ENCODE data around the gene PTCH2.

The PTCH2 gene

DNA sequence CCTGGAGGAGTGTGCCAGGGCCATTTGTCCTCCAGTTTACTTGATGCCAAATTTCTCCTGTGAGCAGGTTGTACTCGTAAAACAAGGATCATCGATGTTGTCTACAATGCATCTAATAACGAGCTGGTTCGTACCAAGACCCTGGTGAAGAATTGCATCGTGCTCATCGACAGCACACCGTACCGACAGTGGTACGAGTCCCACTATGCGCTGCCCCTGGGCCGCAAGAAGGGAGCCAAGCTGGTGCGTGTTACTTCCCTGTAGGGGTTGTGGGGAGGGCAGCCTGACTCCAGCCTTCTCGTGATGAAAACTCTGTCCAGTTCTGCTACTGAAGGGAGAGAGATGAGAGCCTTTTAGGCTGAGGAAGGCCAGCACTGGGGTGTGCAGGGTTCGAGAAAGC lies 65.5 kb downstream of the PTCH2 start:
- H3F3A ChIP-seq (ENCODE audit: control insufficient read depth, insufficient read depth) = peaks cover 72% of the 10 kb centered on the region
- no peaks in the 10 kb centered on the region for H3K27me3 ChIP-seq (ENCODE audit: control insufficient read depth, low read length)
- H3K9me2 ChIP-seq (replicated peaks; ENCODE audit: control insufficient read depth, low read length) = no peaks in the 10 kb centered on the region
- peak overlapping the region; percentile 78 for H3K27ac ChIP-seq (ENCODE audit: low read depth, low read length)
- no peaks in the 10 kb centered on the region for H3K9me3 ChIP-seq (ENCODE audit: control insufficient read depth, insufficient read depth, low read length)
- H4K20me1 ChIP-seq (ENCODE audit: control insufficient read depth, insufficient read depth, low read depth, low read length) = peaks cover 12% of the 10 kb centered on the region
- TF ChIP-seq, protein P1, sequence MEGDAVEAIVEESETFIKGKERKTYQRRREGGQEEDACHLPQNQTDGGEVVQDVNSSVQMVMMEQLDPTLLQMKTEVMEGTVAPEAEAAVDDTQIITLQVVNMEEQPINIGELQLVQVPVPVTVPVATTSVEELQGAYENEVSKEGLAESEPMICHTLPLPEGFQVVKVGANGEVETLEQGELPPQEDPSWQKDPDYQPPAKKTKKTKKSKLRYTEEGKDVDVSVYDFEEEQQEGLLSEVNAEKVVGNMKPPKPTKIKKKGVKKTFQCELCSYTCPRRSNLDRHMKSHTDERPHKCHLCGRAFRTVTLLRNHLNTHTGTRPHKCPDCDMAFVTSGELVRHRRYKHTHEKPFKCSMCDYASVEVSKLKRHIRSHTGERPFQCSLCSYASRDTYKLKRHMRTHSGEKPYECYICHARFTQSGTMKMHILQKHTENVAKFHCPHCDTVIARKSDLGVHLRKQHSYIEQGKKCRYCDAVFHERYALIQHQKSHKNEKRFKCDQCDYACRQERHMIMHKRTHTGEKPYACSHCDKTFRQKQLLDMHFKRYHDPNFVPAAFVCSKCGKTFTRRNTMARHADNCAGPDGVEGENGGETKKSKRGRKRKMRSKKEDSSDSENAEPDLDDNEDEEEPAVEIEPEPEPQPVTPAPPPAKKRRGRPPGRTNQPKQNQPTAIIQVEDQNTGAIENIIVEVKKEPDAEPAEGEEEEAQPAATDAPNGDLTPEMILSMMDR (IDR thresholded peaks at IDR 0.05; ENCODE audit: low read depth, low read length, poor library complexity, severe bottlenecking) = no peak
- TF ChIP-seq EZH2phosphoT487 (IDR thresholded peaks at IDR 0.05; ENCODE audit: borderline replicate concordance, low read length) = no peak
- H3K4me1 ChIP-seq (ENCODE audit: control insufficient read depth, low read length) = peaks cover 34% of the 10 kb centered on the region
- H3K4me3 ChIP-seq (ENCODE audit: low read length) = peak overlapping the region; percentile 99
- H3K4me2 ChIP-seq (ENCODE audit: low read length) = peak overlapping the region; percentile 74
- H3K36me3 ChIP-seq (ENCODE audit: control insufficient read depth, low read length) = peaks cover 73% of the 10 kb centered on the region
- peaks cover 54% of the 10 kb centered on the region for H3K79me2 ChIP-seq (ENCODE audit: control insufficient read depth, low read length)

DNA sequence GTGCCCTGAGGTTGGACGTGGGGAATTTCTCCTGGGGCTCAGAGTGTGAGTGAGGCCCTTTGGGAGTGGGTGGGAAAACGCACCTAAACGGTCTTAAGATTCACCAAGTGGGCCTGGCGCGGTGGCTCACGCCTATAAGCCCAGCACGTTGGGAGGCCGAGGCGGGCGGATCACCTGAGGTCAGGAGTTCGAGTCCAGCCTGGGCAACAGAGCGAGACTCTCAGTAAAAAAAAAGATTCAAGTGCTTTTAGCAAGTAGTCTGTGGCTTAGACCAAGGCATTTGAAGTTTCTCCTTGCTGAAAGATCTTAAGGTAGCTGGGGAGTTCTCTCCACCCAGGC lies 66.4 kb downstream of the PTCH2 start:
- Histone ChIP-seq H3K27me3 (ENCODE audit: control insufficient read depth, low read length) (no peaks in the 10 kb centered on the region), H3K36me3 (ENCODE audit: control insufficient read depth, low read length) (peaks cover 67% of the 10 kb centered on the region), H3K4me1 (ENCODE audit: control insufficient read depth, low read length) (peaks cover 34% of the 10 kb centered on the region), H3K79me2 (ENCODE audit: control insufficient read depth, low read length) (peaks cover 54% of the 10 kb centered on the region), H4K20me1 (ENCODE audit: control insufficient read depth, insufficient read depth, low read depth, low read length) (peaks cover 12% of the 10 kb centered on the region), H3K9me3 (ENCODE audit: control insufficient read depth, insufficient read depth, low read length) (no peaks in the 10 kb centered on the region), H3F3A (ENCODE audit: control insufficient read depth, insufficient read depth) (peaks cover 67% of the 10 kb centered on the region), H3K9me2 (replicated peaks; ENCODE audit: control insufficient read depth, low read length) (no peaks in the 10 kb centered on the region), H3K4me2 (ENCODE audit: low read length) (peak overlapping the region; percentile 74), H3K27ac (ENCODE audit: low read depth, low read length) (peak overlapping the region; percentile 78), H3K4me3 (ENCODE audit: low read length) (peak overlapping the region; percentile 99)
- no peak for TF ChIP-seq EZH2phosphoT487 (IDR thresholded peaks at IDR 0.05; ENCODE audit: borderline replicate concordance, low read length)
- TF ChIP-seq, protein P1 (IDR thresholded peaks at IDR 0.05; ENCODE audit: low read depth, low read length, poor library complexity, severe bottlenecking) = no peak

DNA sequence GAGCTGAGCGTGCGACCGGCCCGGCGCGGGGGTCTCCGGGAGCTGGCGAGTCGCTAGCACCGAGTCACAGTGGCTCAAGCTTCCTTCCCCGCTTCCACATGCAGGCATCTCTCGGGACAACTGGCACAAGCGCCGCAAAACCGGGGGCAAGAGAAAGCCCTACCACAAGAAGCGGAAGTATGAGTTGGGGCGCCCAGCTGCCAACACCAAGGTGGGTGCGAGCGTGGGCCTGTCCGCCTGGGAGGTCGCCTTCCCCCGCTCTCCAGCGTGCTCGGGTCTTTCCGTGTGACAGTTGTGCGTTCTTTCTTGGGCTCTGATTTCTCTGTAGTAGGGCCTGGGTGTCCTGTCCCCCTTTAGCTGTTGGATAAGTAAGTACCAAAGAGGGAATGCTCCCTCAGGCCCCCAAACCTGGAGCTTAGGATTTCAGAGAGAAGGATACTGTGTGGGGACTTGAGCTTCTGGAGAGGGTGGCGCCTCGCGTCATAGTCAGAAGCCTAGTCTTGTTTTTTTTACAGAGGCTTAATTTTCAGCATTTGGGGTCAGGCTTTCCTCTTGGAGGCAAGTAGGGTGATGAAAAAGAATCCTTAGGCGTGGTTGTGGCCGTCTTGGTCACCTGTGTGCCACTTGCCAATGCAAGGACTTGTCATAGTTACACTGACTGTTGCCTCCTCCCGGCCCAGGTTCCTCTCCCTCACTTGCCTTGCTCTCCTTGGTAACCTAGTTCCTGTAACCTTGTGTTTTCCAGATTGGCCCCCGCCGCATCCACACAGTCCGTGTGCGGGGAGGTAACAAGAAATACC lies 66.9 kb downstream of the PTCH2 start:
- peaks cover 54% of the 10 kb centered on the region for H3K79me2 ChIP-seq (ENCODE audit: control insufficient read depth, low read length)
- H4K20me1 ChIP-seq (ENCODE audit: control insufficient read depth, insufficient read depth, low read depth, low read length) = peaks cover 12% of the 10 kb centered on the region
- H3K27me3 ChIP-seq (ENCODE audit: control insufficient read depth, low read length) = no peaks in the 10 kb centered on the region
- H3K9me2 ChIP-seq (replicated peaks; ENCODE audit: control insufficient read depth, low read length) = no peaks in the 10 kb centered on the region
- peak overlapping the region; percentile 74 for H3K4me2 ChIP-seq (ENCODE audit: low read length)
- no peaks in the 10 kb centered on the region for H3K9me3 ChIP-seq (ENCODE audit: control insufficient read depth, insufficient read depth, low read length)
- H3F3A ChIP-seq (ENCODE audit: control insufficient read depth, insufficient read depth) = peaks cover 61% of the 10 kb centered on the region
- peak overlapping the region; percentile 78 for H3K27ac ChIP-seq (ENCODE audit: low read depth, low read length)
- no peak for TF ChIP-seq EZH2phosphoT487 (IDR thresholded peaks at IDR 0.05; ENCODE audit: borderline replicate concordance, low read length)
- TF ChIP-seq, protein P1 (IDR thresholded peaks at IDR 0.05; ENCODE audit: low read depth, low read length, poor library complexity, severe bottlenecking) = no peak
- H3K36me3 ChIP-seq (ENCODE audit: control insufficient read depth, low read length) = peaks cover 62% of the 10 kb centered on the region
- H3K4me3 ChIP-seq (ENCODE audit: low read length) = peak overlapping the region; percentile 99
- peaks cover 30% of the 10 kb centered on the region for H3K4me1 ChIP-seq (ENCODE audit: control insufficient read depth, low read length)

Measured in DOHH2 (cell line).